HCT116 (cell line): ENCODE data around the gene PHF21B. TPM values are rescaled to one million over a fixed set of nuclear protein-coding genes. Genes with fewer than 3 reads are reported as not detected.

ENCODE experiments used
- ATAC-seq: fragments of 200-7000 bp; cut with Tn5 transposase; 2 replicates; pipeline ENCODE4 v1.9.1; 2020; ENCODE audit warnings: mild to moderate bottlenecking, moderate library complexity
- BruUV-seq: library from RNA; stranded (reverse); fragments of 400-500 nt; replicated peaks from 2 replicates; lab custom pipeline; 2021; lab: Mats Ljungman, UMichigan
- CTCF ChIA-PET: fragments of 300-600 bp; sonication (Branson Sonifier 250); formaldehyde crosslinking; loops from one replicate; lab custom pipeline; 2021; ENCODE audit warnings: antibody characterized with exemption; lab: Charles Lee
- POLR2A ChIA-PET: fragments of 300-600, 350-600 bp; sonication (Branson Sonifier 250); formaldehyde crosslinking; loops from one replicate; lab custom pipeline; 2021; ENCODE audit warnings: antibody characterized with exemption; lab: Charles Lee
- RAD21 ChIA-PET, 2 experiments: fragments of 300-600 bp; sonication (Branson Sonifier 250); formaldehyde crosslinking; loops; one replicate each; lab custom pipeline; 2023; ENCODE audit warnings: low total read pairs in 2 of 2; ENCODE audit not compliant: uncharacterized antibody in 2 of 2, unreplicated experiment in 2 of 2, low non-redundant PET in 1 of 2; lab: Charles Lee
- DNase-seq: peaks from one replicate; pipeline ENCODE4 v3.0.0-alpha.2; 2010; ENCODE audit warnings: low read depth, low spot score
- H2AFZ ChIP-seq: fragments of 200-600 bp; shearing (Covaris generic), sonication (generic); 2 replicates; pipeline ENCODE4 v1.6.1; 2017; ENCODE audit warnings: low read depth, mixed run types, mixed read lengths, antibody characterized with exemption, low read length; ENCODE audit not compliant: poor library complexity, severe bottlenecking
- H3K27ac ChIP-seq: 2 replicates; pipeline ENCODE4 v1.5.1; 2012; ENCODE audit warnings: low read depth, low read length
- H3K27me3 ChIP-seq: fragments of 200-600 bp; sonication (generic); 2 replicates; pipeline ENCODE4 v1.6.1; 2016; ENCODE audit warnings: mixed run types, low read length, mixed read lengths; ENCODE audit not compliant: insufficient read depth
- H3K36me3 ChIP-seq, 2 experiments: fragments of 200-500 bp in 1 of 2; fragments of 200-600 bp in 1 of 2; sonication (Bioruptor generic) in 1 of 2; sonication (generic) in 1 of 2; 2 replicates each; pipeline versions ENCODE4 v1.5.1 to v1.6.1; 2014 to 2016; ENCODE audit warnings: low read length in 2 of 2, inconsistent platforms in 1 of 2, mixed read lengths in 1 of 2, mixed run types in 1 of 2; ENCODE audit not compliant: insufficient read depth in 2 of 2, control insufficient read depth in 1 of 2
- H3K4me1 ChIP-seq, 2 experiments: fragments of 200-600 bp in 1 of 2; sonication (generic) in 1 of 2; 2 replicates each; pipeline versions ENCODE4 v1.5.1 to v1.6.1; 2012 to 2017; ENCODE audit warnings: low read length in 2 of 2, inconsistent platforms in 1 of 2, mild to moderate bottlenecking in 1 of 2, mixed read lengths in 1 of 2, mixed run types in 1 of 2, moderate library complexity in 1 of 2; ENCODE audit not compliant: insufficient read depth in 2 of 2, control insufficient read depth in 1 of 2
- H3K4me2 ChIP-seq: fragments of 200-600 bp; sonication (generic); 2 replicates; pipeline ENCODE4 v1.6.1; 2017; ENCODE audit warnings: mixed run types, low read length, mixed read lengths
- H3K4me3 ChIP-seq, 2 experiments: fragments of 200-600 bp in 1 of 2; sonication (generic) in 1 of 2; replicated peaks in 1 of 2; 2 replicates each; pipeline ENCODE4 v1.5.1; 2011 to 2016; ENCODE audit warnings: low read length in 2 of 2, control low read depth in 1 of 2, low read depth in 1 of 2, mild to moderate bottlenecking in 1 of 2, mixed read lengths in 1 of 2, mixed run types in 1 of 2
- H3K79me2 ChIP-seq: fragments of 200-600 bp; sonication (generic); 2 replicates; pipeline ENCODE4 v1.6.1; 2017; ENCODE audit warnings: mild to moderate bottlenecking, mixed run types, low read length, moderate library complexity, mixed read lengths; ENCODE audit not compliant: insufficient read depth
- H3K9ac ChIP-seq: fragments of 200-600 bp; sonication (generic); 2 replicates; pipeline ENCODE4 v1.6.1; 2016; ENCODE audit warnings: low read length, mixed read lengths
- H3K9me2 ChIP-seq: fragments of 200-600 bp; sonication (generic), shearing (Covaris generic); 2 replicates; pipeline ENCODE4 v1.6.1; 2017; ENCODE audit warnings: mixed run types, mild to moderate bottlenecking, moderate library complexity; ENCODE audit not compliant: insufficient read depth
- H3K9me3 ChIP-seq, 2 experiments: fragments of 200-500 bp in 1 of 2; fragments of 200-600 bp in 1 of 2; sonication (Bioruptor generic) in 1 of 2; sonication (generic) in 1 of 2; 2 replicates each; pipeline ENCODE4 v1.6.1; 2014 to 2017; ENCODE audit warnings: low read length in 2 of 2, mixed read lengths in 2 of 2, inconsistent platforms in 1 of 2, low read depth in 1 of 2, mild to moderate bottlenecking in 1 of 2, mixed run types in 1 of 2, moderate library complexity in 1 of 2; ENCODE audit not compliant: control insufficient read depth in 1 of 2, insufficient read depth in 1 of 2
- H4K20me1 ChIP-seq: fragments of 200-600 bp; sonication (generic), shearing (Covaris generic); 2 replicates; pipeline ENCODE4 v1.6.1; 2017; ENCODE audit warnings: mixed run types, mild to moderate bottlenecking, moderate library complexity; ENCODE audit not compliant: insufficient read depth
- EZH2phosphoT487 ChIP-seq: fragments of 200-600 bp; IDR thresholded peaks from 2 replicates; pipeline ENCODE4 v1.6.1; 2018; ENCODE audit warnings: antibody characterized with exemption, borderline replicate concordance
- FOSL1 ChIP-seq: IDR thresholded peaks from 2 replicates; pipeline ENCODE4 v1.6.1; 2012; ENCODE audit warnings: low read depth
- JUND ChIP-seq: IDR thresholded peaks from 2 replicates; pipeline ENCODE4 v1.6.1; 2012
- MAX ChIP-seq: IDR thresholded peaks from 2 replicates; pipeline ENCODE4 v1.6.1; 2012
- POLR2A ChIP-seq: IDR thresholded peaks from 2 replicates; pipeline ENCODE4 v1.7.0; 2011; ENCODE audit warnings: borderline replicate concordance; ENCODE audit not compliant: insufficient read depth, insufficient read length; ENCODE audit errors: extremely low read depth
- POLR2AphosphoS5 ChIP-seq: IDR thresholded peaks from 2 replicates; pipeline ENCODE4 v1.6.1; 2011; ENCODE audit warnings: mild to moderate bottlenecking, low read depth, low read length, moderate library complexity
- SP1 ChIP-seq: IDR thresholded peaks from 2 replicates; pipeline ENCODE4 v1.6.1; 2012; ENCODE audit warnings: low read depth
- SRF ChIP-seq: IDR thresholded peaks from 2 replicates; pipeline ENCODE4 v1.6.1; 2012; ENCODE audit warnings: low read depth
- TCF7L2 ChIP-seq: IDR thresholded peaks from 2 replicates; pipeline ENCODE4 v1.7.0; 2011; ENCODE audit warnings: borderline replicate concordance, inconsistent platforms; ENCODE audit not compliant: insufficient read depth, insufficient read length; ENCODE audit errors: extremely low read depth
- ZFX ChIP-seq: fragments of 450-650 bp; IDR thresholded peaks from 2 replicates; pipeline ENCODE4 v1.6.1; 2017
- intact Hi-C: fragments of 100-400 bp; cut with micrococcal nuclease; formaldehyde crosslinking; loops from 2 replicates; pipeline ENCODE4 v1.10.0; 2022
- total RNA-seq: library from RNA; stranded (reverse); gene quantifications from one replicate; pipeline ENCODE4 v1.2.1, GENCODE V29; 2021; ENCODE audit not compliant: unreplicated experiment
- TF ChIP-seq, protein P1 (sequence below): IDR thresholded peaks from 2 replicates; pipeline ENCODE4 v1.6.1; 2011; ENCODE audit warnings: mild to moderate bottlenecking, low read length, moderate library complexity; ENCODE audit not compliant: insufficient replicate concordance; ENCODE audit errors: extremely low read depth
- TF ChIP-seq, protein P2 (sequence below): IDR thresholded peaks from 2 replicates; pipeline ENCODE4 v1.6.1; 2012

PHF21B gene
- total RNA-seq, 1 experiment from 2014 or later = not detected

DNA sequence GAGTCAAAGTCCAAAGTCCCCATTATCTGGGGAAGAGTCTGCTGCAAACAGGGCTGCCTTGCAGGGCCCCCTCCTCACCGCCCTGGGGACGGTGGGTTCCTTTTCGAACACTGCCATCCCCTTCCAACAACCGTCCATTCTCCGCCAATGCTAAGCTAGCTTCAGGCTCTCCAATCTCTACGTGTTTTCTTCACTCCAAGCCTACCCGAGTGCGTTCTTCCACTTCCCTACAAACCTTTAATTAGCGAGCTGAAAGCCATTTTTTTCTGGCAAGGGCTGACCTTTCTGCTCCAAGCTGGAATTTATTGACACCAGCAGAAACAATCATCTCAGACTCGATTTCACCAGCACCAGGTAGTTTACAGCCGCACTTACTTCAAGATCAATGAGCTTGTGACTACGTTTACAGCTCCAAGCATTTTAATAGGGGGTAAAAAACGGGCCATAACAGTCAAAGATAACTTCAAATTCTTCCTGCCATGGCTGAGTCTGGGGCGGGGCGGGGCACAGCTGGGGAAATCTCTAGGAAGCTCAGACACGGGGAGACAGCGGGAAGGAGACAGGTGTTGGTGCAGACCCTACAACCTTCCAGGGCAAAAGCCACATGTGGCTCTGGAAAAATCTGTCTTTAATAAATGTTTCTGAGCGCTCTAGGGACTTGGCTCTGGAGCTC, 82.2 kb downstream of the PHF21B start (continued):
- TF ChIP-seq, protein P1, sequence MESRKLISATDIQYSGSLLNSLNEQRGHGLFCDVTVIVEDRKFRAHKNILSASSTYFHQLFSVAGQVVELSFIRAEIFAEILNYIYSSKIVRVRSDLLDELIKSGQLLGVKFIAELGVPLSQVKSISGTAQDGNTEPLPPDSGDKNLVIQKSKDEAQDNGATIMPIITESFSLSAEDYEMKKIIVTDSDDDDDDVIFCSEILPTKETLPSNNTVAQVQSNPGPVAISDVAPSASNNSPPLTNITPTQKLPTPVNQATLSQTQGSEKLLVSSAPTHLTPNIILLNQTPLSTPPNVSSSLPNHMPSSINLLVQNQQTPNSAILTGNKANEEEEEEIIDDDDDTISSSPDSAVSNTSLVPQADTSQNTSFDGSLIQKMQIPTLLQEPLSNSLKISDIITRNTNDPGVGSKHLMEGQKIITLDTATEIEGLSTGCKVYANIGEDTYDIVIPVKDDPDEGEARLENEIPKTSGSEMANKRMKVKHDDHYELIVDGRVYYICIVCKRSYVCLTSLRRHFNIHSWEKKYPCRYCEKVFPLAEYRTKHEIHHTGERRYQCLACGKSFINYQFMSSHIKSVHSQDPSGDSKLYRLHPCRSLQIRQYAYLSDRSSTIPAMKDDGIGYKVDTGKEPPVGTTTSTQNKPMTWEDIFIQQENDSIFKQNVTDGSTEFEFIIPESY = no peak
- TF ChIP-seq TCF7L2 (no peak), SP1 (no peak), ZFX (no peak)
- TF ChIP-seq, all 23 proteins: peak for 0

DNA sequence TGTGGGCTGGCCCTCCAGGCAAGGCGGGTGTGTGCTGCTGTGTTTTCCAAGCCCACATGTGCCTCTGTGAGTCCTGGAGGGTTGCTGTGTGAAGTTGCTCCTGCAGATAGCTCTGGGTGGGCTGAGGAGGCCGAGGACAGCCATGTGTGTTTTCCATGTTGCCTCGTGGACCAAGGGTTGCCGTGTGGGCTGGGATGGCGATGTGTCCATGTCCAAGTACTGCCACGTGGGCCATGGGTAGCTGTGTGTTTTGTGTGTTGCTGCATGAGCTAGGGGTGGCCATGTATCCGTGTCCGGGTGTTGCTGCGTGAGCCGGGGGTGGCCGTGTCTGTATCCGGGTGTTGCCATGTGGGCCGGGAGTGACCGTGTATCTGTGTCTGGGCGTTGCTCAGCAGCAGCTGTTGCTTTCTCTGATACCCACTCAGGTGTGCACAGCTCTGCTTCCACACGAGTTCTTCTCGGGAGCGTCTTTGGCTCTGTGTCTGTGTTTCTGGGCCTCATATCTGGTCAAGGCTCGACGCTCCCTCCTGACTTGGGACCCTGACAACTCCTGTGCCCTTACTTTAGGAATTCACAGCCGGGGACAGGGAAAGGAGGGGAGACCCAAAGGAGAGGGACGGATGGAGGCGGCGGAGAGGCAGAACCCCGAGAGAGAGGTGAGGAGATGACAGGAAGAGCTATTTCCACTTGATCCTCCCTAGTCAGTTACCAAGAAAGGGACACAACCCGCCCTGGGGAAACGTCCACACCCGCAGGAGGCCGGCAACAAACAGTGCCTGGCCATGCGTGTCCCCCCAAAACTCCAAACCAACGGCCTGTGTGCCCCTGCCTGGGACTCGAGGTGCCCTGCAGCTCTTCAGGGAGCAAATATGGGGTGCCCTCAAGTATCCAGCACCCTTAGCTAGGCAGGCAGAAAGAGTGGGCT, 83.1 kb downstream of the PHF21B start:
- Histone ChIP-seq H2AFZ (no peak overlapping the region), H3K27ac (no peak overlapping the region), H3K36me3 (no peaks in the 10 kb centered on the region), H3K9me3 (0 out of 4 replicates have a peak, but pooled peaks cover 0 to 3% of the 10 kb centered on the region in 2 experiments), H4K20me1 (no peaks in the 10 kb centered on the region), H3K4me2 (no peak overlapping the region), H3K4me1 (no peaks in the 10 kb centered on the region), H3K9me2 (no peaks in the 10 kb centered on the region), H3K9ac (no peak overlapping the region), H3K4me3 (no peak overlapping the region), H3K79me2 (no peaks in the 10 kb centered on the region), H3K27me3 (no peaks in the 10 kb centered on the region)
- intact Hi-C loops = no loop called here
- no TSS peak for BruUV-seq
- POLR2A ChIA-PET = no interaction called here
- DNase-seq (no peak), ATAC-seq (no peak)
- CTCF ChIA-PET = no interaction called here
- TF ChIP-seq ZFX (no peak), JUND (no peak), EZH2phosphoT487 (no peak), POLR2AphosphoS5 (no peak), POLR2A (no peak), MAX (no peak), SRF (no peak), FOSL1 (no peak)
- TF ChIP-seq, protein P2, sequence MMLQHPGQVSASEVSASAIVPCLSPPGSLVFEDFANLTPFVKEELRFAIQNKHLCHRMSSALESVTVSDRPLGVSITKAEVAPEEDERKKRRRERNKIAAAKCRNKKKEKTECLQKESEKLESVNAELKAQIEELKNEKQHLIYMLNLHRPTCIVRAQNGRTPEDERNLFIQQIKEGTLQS = no peak
- RAD21 ChIA-PET = no interaction called here
